ENCODE data around the gene CHTF18. TPM values are rescaled to one million over a fixed set of nuclear protein-coding genes. Genes with fewer than 3 reads are reported as not detected.

CHTF18 gene
- total RNA-seq, 2 donors from 2014 or later = 7.5 to 14.5 TPM

GRCh38 chr16:782258-782657, 6.2 kb upstream of the CHTF18 start:
- Histone ChIP-seq H3K4me3 (no peak overlapping the region), H3K27me3 (peaks cover 0 to 10% of the 10 kb centered on the region in 2 donors), H3K36me3 (replicated peaks in 1 of 2; ENCODE audit: insufficient read depth in 1 of 2, low read depth in 2 of 2) (no peaks in the 10 kb centered on the region), H3K4me1 (peaks cover 14% of the 10 kb centered on the region), H3K9me3 (no peaks in the 10 kb centered on the region), H3K27ac (no peak overlapping the region)
- 48% methylated on average over 6 of the region's 6 CpGs; no CpG with 5 or more reads in 1 of the 2 donors for WGBS, 2 donors
- TF ChIP-seq CTCF (IDR thresholded peaks at IDR 0.05) = no peak
- TF ChIP-seq POLR2A (IDR thresholded peaks at IDR 0.05) = no peak
- intact Hi-C loops (cut with DNase I) = no loop called here
- ATAC-seq = no peak
- DNase-seq = no peak

- no peak overlapping the region for H3K4me3 ChIP-seq
- intact Hi-C loops (cut with DNase I) = no loop called here
- DNase-seq (no peak), ATAC-seq (no peak)
- WGBS, 2 donors = 47 to 70% methylated on average over 8 to 31 of the region's 36 CpGs
- TF ChIP-seq POLR2A (IDR thresholded peaks at IDR 0.05) (no peak), CTCF (IDR thresholded peaks at IDR 0.05) (no peak)
- no peak overlapping the region for H3K27ac ChIP-seq
- H3K4me1 ChIP-seq = peaks cover 19% of the 10 kb centered on the region
- no peaks in the 10 kb centered on the region for H3K36me3 ChIP-seq (replicated peaks in 1 of 2; ENCODE audit: insufficient read depth in 1 of 2, low read depth in 2 of 2)
- H3K27me3 ChIP-seq = peaks cover 0 to 10% of the 10 kb centered on the region in 2 donors
- H3K9me3 ChIP-seq = no peaks in the 10 kb centered on the region
Measured at GRCh38 chr16:782766-783403, 5.5 kb upstream of the CHTF18 start.

- peaks cover 0 to 10% of the 10 kb centered on the region in 2 donors for H3K27me3 ChIP-seq
- ATAC-seq (no peak), DNase-seq (peak in 3 of 4 donors; percentile 41 to 53 (median 43))
- H3K4me3 ChIP-seq = no peak overlapping the region
- WGBS, 2 donors = 0 to 30% methylated on average over 3 to 17 of the region's 17 CpGs
- intact Hi-C loops (cut with DNase I) = no loop called here
- no peaks in the 10 kb centered on the region for H3K36me3 ChIP-seq (replicated peaks in 1 of 2; ENCODE audit: insufficient read depth in 1 of 2, low read depth in 2 of 2)
- peaks cover 19% of the 10 kb centered on the region for H3K4me1 ChIP-seq
- no peak overlapping the region for H3K27ac ChIP-seq
- TF ChIP-seq CTCF (IDR thresholded peaks at IDR 0.05) (no peak), POLR2A (IDR thresholded peaks at IDR 0.05) (no peak)
- H3K9me3 ChIP-seq = no peaks in the 10 kb centered on the region
Measured at GRCh38 chr16:783404-784161, 4.8 kb upstream of the CHTF18 start.

GRCh38 chr16:784431-784830, 4.0 kb upstream of the CHTF18 start:
- peaks cover 0 to 10% of the 10 kb centered on the region in 2 donors for H3K27me3 ChIP-seq
- WGBS, 2 donors = 86% methylated on average over 17 of the region's 19 CpGs; no CpG with 5 or more reads in 1 of the 2 donors
- H3K9me3 ChIP-seq = no peaks in the 10 kb centered on the region
- H3K4me1 ChIP-seq = peaks cover 27% of the 10 kb centered on the region
- H3K4me3 ChIP-seq = no peak overlapping the region
- no peak for ATAC-seq
- no peak overlapping the region for H3K27ac ChIP-seq
- no peaks in the 10 kb centered on the region for H3K36me3 ChIP-seq (replicated peaks in 1 of 2; ENCODE audit: insufficient read depth in 1 of 2, low read depth in 2 of 2)
- DNase-seq = no peak
- intact Hi-C loops (cut with DNase I) = no loop called here
- TF ChIP-seq CTCF (IDR thresholded peaks at IDR 0.05) (no peak), POLR2A (IDR thresholded peaks at IDR 0.05) (no peak)

All from body of pancreas (tissue), 4 donors.